HepG2 (cell line): ENCODE data around the gene ADAMTS2. TPM values are rescaled to one million over a fixed set of nuclear protein-coding genes. Genes with fewer than 3 reads are reported as not detected.

Experiments
- ATAC-seq: fragments of 200-7000 bp; cut with Tn5 transposase; 3 replicates; pipeline ENCODE4 v1.9.1; 2020; ENCODE audit warnings: mild to moderate bottlenecking, moderate library complexity
- BruUV-seq: library from RNA; stranded (reverse); fragments of 400-500 nt; replicated peaks from 2 replicates; lab custom pipeline; 2021; lab: Mats Ljungman, UMichigan
- CTCF ChIA-PET: fragments of 300-600 bp; formaldehyde crosslinking; extraction: SDS; loops from one replicate; lab custom pipeline; 2021; ENCODE audit warnings: low total read pairs, inconsistent platforms, low intra/inter-chr PET ratio; lab: Yijun Ruan, JAX
- POLR2A ChIA-PET: fragments of 350-600 bp; sonication (Branson Sonifier 250); formaldehyde crosslinking; loops from one replicate; lab custom pipeline; 2020; ENCODE audit warnings: antibody characterized with exemption, inconsistent platforms; lab: Yijun Ruan, JAX
- DNase-seq: peaks from one replicate; pipeline ENCODE4 v3.0.0-alpha.2; 2015; ENCODE audit warnings: low spot score
- FAIRE-seq: peaks from 3 replicates; lab custom pipeline; 2011; peaks lifted over from hg19 to GRCh38; lab: Jason Lieb, UNC
- H2AFZ ChIP-seq: one replicate; pipeline ENCODE4 v1.6.1; 2011; ENCODE audit warnings: low read length, inconsistent platforms
- H3K27ac ChIP-seq: fragments of 300-600 bp; 3 replicates; pipeline ENCODE4 v1.8.0; 2011; ENCODE audit warnings: mixed run types, mild to moderate bottlenecking, mixed read lengths, low read length, inconsistent platforms; ENCODE audit not compliant: insufficient read depth; ENCODE audit errors: extremely low read length
- H3K27me3 ChIP-seq, 2 experiments: fragments of 200-600 bp in 1 of 2; 2 replicates in 1 of 2; 3 replicates in 1 of 2; pipeline versions ENCODE4 v1.6.0 to v1.8.0; 2011; ENCODE audit warnings: low read length in 2 of 2, mild to moderate bottlenecking in 2 of 2, moderate library complexity in 2 of 2, inconsistent platforms in 1 of 2; ENCODE audit not compliant: insufficient read depth in 2 of 2, control insufficient read depth in 1 of 2
- H3K36me3 ChIP-seq, 2 experiments: fragments of 200-600 bp in 1 of 2; replicated peaks in 1 of 2; 2 replicates in 1 of 2; 3 replicates in 1 of 2; pipeline versions ENCODE4 v1.5.1 to v1.8.0; 2011; ENCODE audit warnings: low read length in 2 of 2, inconsistent platforms in 1 of 2; ENCODE audit not compliant: insufficient read depth in 2 of 2, control insufficient read depth in 1 of 2
- H3K4me1 ChIP-seq: 2 replicates; pipeline ENCODE4 v1.5.1; 2012; ENCODE audit warnings: low read length, inconsistent platforms; ENCODE audit not compliant: insufficient read depth
- H3K4me2 ChIP-seq: 2 replicates; pipeline ENCODE4 v1.6.0; 2011; ENCODE audit warnings: low read depth, low read length, inconsistent platforms
- H3K4me3 ChIP-seq, 3 experiments: fragments of 200-600 bp in 1 of 3; sonication (generic), shearing (Covaris generic) in 1 of 3; replicated peaks in 1 of 3; 2 replicates each; pipeline ENCODE4 v1.5.1; 2011 to 2016; ENCODE audit warnings: low read length in 3 of 3, inconsistent platforms in 2 of 3, low read depth in 2 of 3, mild to moderate bottlenecking in 2 of 3, control low read depth in 1 of 3, mixed read lengths in 1 of 3; ENCODE audit not compliant: insufficient read depth in 1 of 3
- H3K79me2 ChIP-seq: one replicate; pipeline ENCODE4 v1.6.1; 2011; ENCODE audit warnings: low read length, inconsistent platforms; ENCODE audit not compliant: insufficient read depth
- H3K9ac ChIP-seq: 2 replicates; pipeline ENCODE4 v1.6.0; 2011; ENCODE audit warnings: mild to moderate bottlenecking, low read depth, low read length, inconsistent platforms; ENCODE audit not compliant: insufficient read depth
- H3K9me3 ChIP-seq: 2 replicates; pipeline ENCODE4 v1.5.1; 2012; ENCODE audit warnings: mild to moderate bottlenecking, low read length
- H4K20me1 ChIP-seq: 2 replicates; pipeline ENCODE4 v1.6.0; 2011; ENCODE audit warnings: inconsistent platforms, mild to moderate bottlenecking, low read length, moderate library complexity; ENCODE audit not compliant: insufficient read depth
- ATAD3A ChIP-seq: sonication (generic); formaldehyde crosslinking; IDR thresholded peaks from 2 replicates; pipeline ENCODE4 v1.4.0; 2020; ENCODE audit warnings: missing genetic modification reagents
- DPF2 ChIP-seq: sonication (generic); formaldehyde crosslinking; IDR thresholded peaks from 2 replicates; pipeline ENCODE4 v1.4.0; 2020; ENCODE audit warnings: mild to moderate bottlenecking, low read depth, missing genetic modification reagents, borderline replicate concordance
- NFAT5 ChIP-seq: sonication (generic); formaldehyde crosslinking; IDR thresholded peaks from 2 replicates; pipeline ENCODE4 v1.4.0; 2020; ENCODE audit warnings: missing genetic modification reagents
- PBX2 ChIP-seq: IDR thresholded peaks from 2 replicates; pipeline ENCODE4 v1.6.1; 2016; ENCODE audit warnings: control low read depth
- RXRB ChIP-seq: IDR thresholded peaks from 2 replicates; pipeline ENCODE4 v1.6.1; 2016; ENCODE audit warnings: borderline replicate concordance, missing genetic modification reagents, missing compliant biosample characterization
- SATB2 ChIP-seq: sonication (generic); formaldehyde crosslinking; IDR thresholded peaks from 2 replicates; pipeline ENCODE4 v1.5.0; 2020; ENCODE audit warnings: missing genetic modification reagents
- SMC3 ChIP-seq: IDR thresholded peaks from 2 replicates; pipeline ENCODE4 v1.6.1; 2011; ENCODE audit warnings: low read length, improper control_type of control experiment
- SRF ChIP-seq: IDR thresholded peaks from 2 replicates; pipeline ENCODE4 v1.6.1; 2011; ENCODE audit warnings: mild to moderate bottlenecking, low read depth, low read length, moderate library complexity
- ZFP41 ChIP-seq: sonication (generic); formaldehyde crosslinking; IDR thresholded peaks from 2 replicates; pipeline ENCODE4 v1.4.0; 2020; ENCODE audit warnings: mild to moderate bottlenecking, missing genetic modification reagents, borderline replicate concordance
- ZIK1 ChIP-seq: sonication (generic); formaldehyde crosslinking; IDR thresholded peaks from 2 replicates; pipeline ENCODE4 v1.5.0; 2020; ENCODE audit warnings: mild to moderate bottlenecking, low read depth, missing genetic modification reagents, borderline replicate concordance
- ZNF44 ChIP-seq: sonication (generic); formaldehyde crosslinking; IDR thresholded peaks from 2 replicates; pipeline ENCODE4 v1.5.1; 2020; ENCODE audit warnings: mild to moderate bottlenecking, missing genetic modification reagents
- ZNF468 ChIP-seq: sonication (generic); formaldehyde crosslinking; IDR thresholded peaks from 2 replicates; pipeline ENCODE4 v1.8.0; 2022; ENCODE audit warnings: mild to moderate bottlenecking, moderate library complexity, missing genetic modification reagents
- ZNF484 ChIP-seq: sonication (generic); formaldehyde crosslinking; IDR thresholded peaks from 2 replicates; pipeline ENCODE4 v1.5.1; 2020; ENCODE audit warnings: mild to moderate bottlenecking, low read depth, missing genetic modification reagents, borderline replicate concordance
- ZNF878 ChIP-seq: sonication (generic); formaldehyde crosslinking; IDR thresholded peaks from 2 replicates; pipeline ENCODE4 v1.8.1; 2023; ENCODE audit warnings: mild to moderate bottlenecking, missing genetic modification reagents, moderate library complexity
- WGBS: methylation state at CpG from one replicate; pipeline ENCODE4 v1.1.6; 2017; ENCODE audit warnings: low lambda C conversion rate; 5-methylcytosine and 5-hydroxymethylcytosine counted together
- in situ Hi-C: cut with HindIII; loops from 2 replicates; pipeline ENCODE4 v1.10.0; 2017; ENCODE audit warnings: low pct_unique_long_range_greater_than_20kb; ENCODE audit not compliant: extremely low pct_ligation_motif_present
- intact Hi-C: fragments of 100-400 bp; cut with micrococcal nuclease; formaldehyde crosslinking; loops from one replicate; pipeline ENCODE4 v1.10.0; 2022; ENCODE audit not compliant: unreplicated experiment
- polyA plus RNA-seq, 8 experiments: library from polyadenylated mRNA; depleted of rRNA in 3 of 8; stranded (reverse) in 7 of 8; unstranded in 1 of 8; fragments of >200 nt; fragmentation: Illumina TruSeq in 4 of 8; extraction: Trizol in 4 of 8; gene quantifications; 2 replicates each; pipeline versions ENCODE4 v1.2.1 to v1.2.3, GENCODE V29; 2011 to 2016; ENCODE audit warnings: low read depth in 4 of 8, missing spikeins in 1 of 8, mixed read lengths in 1 of 8; ENCODE audit not compliant: insufficient read depth in 1 of 8
- total RNA-seq, 5 experiments: library from RNA; depleted of rRNA; stranded (reverse); fragments of >200 nt; fragmentation: Illumina TruSeq; extraction: Trizol; gene quantifications; 2 replicates each; pipeline ENCODE4 v1.2.3, GENCODE V29; 2016; ENCODE audit warnings: low read depth in 1 of 5
- TF ChIP-seq, protein P1 (sequence below): sonication (generic); formaldehyde crosslinking; IDR thresholded peaks from 2 replicates; pipeline ENCODE4 v1.8.0; 2022; ENCODE audit warnings: low read depth, missing genetic modification reagents
- TF ChIP-seq, protein P2 (sequence below): IDR thresholded peaks from 2 replicates; pipeline ENCODE4 v1.6.1; 2016; ENCODE audit warnings: mild to moderate bottlenecking

ADAMTS2 gene
- total and polyA plus RNA-seq, 2 of the 13 experiments (the other 11 are each of a cell fraction or from before 2014, with no cell fraction given) = 0.24 to 3.5 TPM

DNA sequence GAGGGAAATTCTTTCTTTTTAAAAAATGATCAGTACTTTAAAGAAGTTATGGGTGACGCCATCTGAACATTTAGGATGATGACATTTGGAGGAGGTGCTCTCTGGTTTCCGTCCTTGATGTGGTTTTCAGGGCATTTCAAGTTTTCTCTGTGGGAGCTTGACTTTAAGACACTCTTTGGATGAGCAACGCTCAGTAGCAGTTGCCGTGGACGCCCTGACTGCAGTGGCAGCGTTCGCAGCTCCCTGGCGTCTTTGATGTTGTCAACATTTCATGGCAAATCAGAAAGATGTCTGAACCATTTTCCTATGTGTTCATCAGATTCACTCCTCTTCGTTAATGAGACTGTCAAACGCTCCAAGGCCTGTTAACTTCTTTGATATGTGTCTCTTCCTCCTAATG lies 199.0 kb downstream of the ADAMTS2 start:
- CTCF ChIA-PET = no interaction called here
- in situ Hi-C loops = no loop called here
- WGBS = 16% methylated on average over 6 of the region's 10 CpGs
- TF ChIP-seq ZNF44 (CRISPR knock-in tag) (no peak), ZFP41 (CRISPR knock-in tag) (no peak), DPF2 (CRISPR knock-in tag) (no peak), SATB2 (CRISPR knock-in tag) (no peak), ATAD3A (CRISPR knock-in tag) (no peak), ZNF484 (CRISPR knock-in tag) (no peak), ZIK1 (CRISPR knock-in tag) (no peak), PBX2 (CRISPR knock-in tag) (no peak), SRF (no peak), RXRB (CRISPR knock-in tag) (no peak), ZNF878 (no peak), SMC3 (no peak), ZNF468 (CRISPR knock-in tag) (no peak), NFAT5 (CRISPR knock-in tag) (no peak)
- TF ChIP-seq, protein P1, sequence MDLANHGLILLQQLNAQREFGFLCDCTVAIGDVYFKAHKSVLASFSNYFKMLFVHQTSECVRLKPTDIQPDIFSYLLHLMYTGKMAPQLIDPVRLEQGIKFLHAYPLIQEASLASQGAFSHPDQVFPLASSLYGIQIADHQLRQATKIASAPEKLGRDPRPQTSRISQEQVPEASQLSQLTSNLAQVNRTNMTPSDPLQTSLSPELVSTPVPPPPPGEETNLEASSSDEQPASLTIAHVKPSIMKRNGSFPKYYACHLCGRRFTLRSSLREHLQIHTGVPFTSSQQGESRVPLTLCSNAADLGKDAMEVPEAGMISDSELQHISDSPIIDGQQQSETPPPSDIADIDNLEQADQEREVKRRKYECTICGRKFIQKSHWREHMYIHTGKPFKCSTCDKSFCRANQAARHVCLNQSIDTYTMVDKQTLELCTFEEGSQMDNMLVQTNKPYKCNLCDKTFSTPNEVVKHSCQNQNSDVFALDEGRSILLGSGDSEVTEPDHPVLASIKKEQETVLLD = no peak
- TF ChIP-seq, protein P2, sequence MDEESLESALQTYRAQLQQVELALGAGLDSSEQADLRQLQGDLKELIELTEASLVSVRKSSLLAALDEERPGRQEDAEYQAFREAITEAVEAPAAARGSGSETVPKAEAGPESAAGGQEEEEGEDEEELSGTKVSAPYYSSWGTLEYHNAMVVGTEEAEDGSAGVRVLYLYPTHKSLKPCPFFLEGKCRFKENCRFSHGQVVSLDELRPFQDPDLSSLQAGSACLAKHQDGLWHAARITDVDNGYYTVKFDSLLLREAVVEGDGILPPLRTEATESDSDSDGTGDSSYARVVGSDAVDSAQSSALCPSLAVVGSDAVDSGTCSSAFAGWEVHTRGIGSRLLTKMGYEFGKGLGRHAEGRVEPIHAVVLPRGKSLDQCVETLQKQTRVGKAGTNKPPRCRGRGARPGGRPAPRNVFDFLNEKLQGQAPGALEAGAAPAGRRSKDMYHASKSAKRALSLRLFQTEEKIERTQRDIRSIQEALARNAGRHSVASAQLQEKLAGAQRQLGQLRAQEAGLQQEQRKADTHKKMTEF (CRISPR knock-in tag) = no peak

More for the DNA sequence above, 199.0 kb downstream of the ADAMTS2 start:
- no peak for DNase-seq
- Histone ChIP-seq H3K4me3 (no peak overlapping the region), H3K9me3 (no peaks in the 10 kb centered on the region), H3K4me1 (no peaks in the 10 kb centered on the region), H3K36me3 (no peaks in the 10 kb centered on the region), H4K20me1 (no peaks in the 10 kb centered on the region), H2AFZ (no peak overlapping the region), H3K79me2 (no peaks in the 10 kb centered on the region), H3K4me2 (no peak overlapping the region), H3K9ac (no peak overlapping the region), H3K27ac (no peak overlapping the region), H3K27me3 (peaks cover 1 to 9% of the 10 kb centered on the region in 2 experiments; a peak in 2 of 5 replicates)
- intact Hi-C loops = no loop called here
- no TSS peak for BruUV-seq
- FAIRE-seq = no peak
- POLR2A ChIA-PET = no interaction called here
- ATAC-seq = no peak
